ENCODE data around the gene PCED1B. TPM values are rescaled to one million over a fixed set of nuclear protein-coding genes. Genes with fewer than 3 reads are reported as not detected.
A peak's percentile ranks its signal among the peaks of the same experiment; 100 is the strongest.

The PCED1B gene
- total RNA-seq, 1 experiment from 2014 or later: 3.3 TPM

GRCh38 chr12:47078733-47079467, 521 bp upstream of the PCED1B start:
- Histone ChIP-seq H3K9me3 (ENCODE audit: control insufficient read depth, low read depth, low read length) (no peaks in the 10 kb centered on the region), H3K79me2 (ENCODE audit: insufficient read depth, low read length) (no peaks in the 10 kb centered on the region), H3K27me3 (ENCODE audit: insufficient read depth, low read length) (peaks cover 4% of the 10 kb centered on the region; the same call in 1 of the 2 replicates), H3K9ac (ENCODE audit: extremely low read depth, insufficient read length, low read length) (peak overlapping the region; percentile 43), H4K20me1 (ENCODE audit: control insufficient read depth, insufficient read depth, insufficient read length) (no peaks in the 10 kb centered on the region), H3K18ac (ENCODE audit: insufficient read length, low read depth, low read length) (no peak overlapping the region), H4K8ac (replicated peaks; ENCODE audit: insufficient read length, low read depth, low read length) (no peak overlapping the region), H2BK20ac (ENCODE audit: low read depth, low read length, poor library complexity, severe bottlenecking) (no peak overlapping the region), H3K79me1 (ENCODE audit: insufficient read depth, low read depth, low read length, poor library complexity, severe bottlenecking) (no peaks in the 10 kb centered on the region), H4K5ac (ENCODE audit: insufficient read length, low read depth, low read length) (no peak overlapping the region), H2BK15ac (ENCODE audit: low read depth, low read length) (no peak overlapping the region), H3K27ac (ENCODE audit: insufficient read length, low read depth, low read length) (no peak overlapping the region), H3K4ac (ENCODE audit: low read depth, low read length) (no peak overlapping the region), H2BK5ac (ENCODE audit: insufficient read length, low read length) (no peak overlapping the region), H2AK5ac (ENCODE audit: insufficient read length, low read length) (no peak overlapping the region), H3K23ac (ENCODE audit: insufficient read length, low read depth, low read length) (no peak overlapping the region), H2AFZ (ENCODE audit: low read length) (no peak overlapping the region), H3K23me2 (ENCODE audit: insufficient read length, low read depth, low read length, poor library complexity, severe bottlenecking) (peaks cover 13% of the 10 kb centered on the region), H2BK12ac (ENCODE audit: insufficient read length, low read depth, low read length) (no peak overlapping the region), H4K91ac (ENCODE audit: insufficient read length, low read depth, low read length) (no peak overlapping the region), H3K14ac (ENCODE audit: insufficient read depth, low read length) (no peak overlapping the region), H2BK120ac (ENCODE audit: low read depth, low read length, poor library complexity, severe bottlenecking) (no peak overlapping the region), H3T11ph (ENCODE audit: low read length) (no peak overlapping the region), H3K4me2 (ENCODE audit: insufficient read depth, insufficient read length, low read length) (peak overlapping the region; percentile 67), H3K4me1 (ENCODE audit: insufficient read depth, low read length) (no peaks in the 10 kb centered on the region; the same call in 1 of the 2 replicates), H3K56ac (ENCODE audit: insufficient read length, low read depth, low read length) (no peak overlapping the region)
- Mint-ChIP-seq H3K27ac (no peak overlapping the region), H3K36me3 (ENCODE audit: insufficient read depth in 1 of 3, low read depth in 3 of 3) (peaks cover 0 to 5% (median 2%) of the 10 kb centered on the region in 3 experiments; a peak in 3 of 7 replicates), H3K4me1 (peaks cover 24 to 43% of the 10 kb centered on the region in 2 experiments), H3K9me3 (no peaks in the 10 kb centered on the region), H3K4me3 (peak overlapping the region; percentile 82 to 83), H3K27me3 (ENCODE audit: low read depth) (peaks cover 19% of the 10 kb centered on the region)
- no peak for TF ChIP-seq CTCF (conservative IDR thresholded peaks at IDR 0.05)
- no peak for DNase-seq
- WGBS (ENCODE audit: extremely low coverage, insufficient read length, low lambda C conversion rate): no CpG with 5 or more reads among the region's 17 CpGs
